Omental fat pad (tissue), 4 donors: ENCODE data around the gene PIGQ. TPM values are rescaled to one million over a fixed set of nuclear protein-coding genes. Genes with fewer than 3 reads are reported as not detected.

Experiments used
- ATAC-seq: fragments of 150-250 bp; one replicate; pipeline ENCODE4 v1.9.1; 2016; ENCODE audit warnings: mild to moderate bottlenecking, moderate library complexity; ENCODE audit not compliant: low FRiP score
- DNase-seq: peaks from one replicate; pipeline ENCODE4 v3.0.0-alpha.2; 2019; ENCODE audit warnings: low spot score
- total RNA-seq, 4 donors: library from RNA; depleted of rRNA; stranded (reverse); fragments of >200 nt; gene quantifications; one replicate each; pipeline ENCODE4 v1.1.0, GENCODE V29; 2016
- TF ChIP-seq, protein P1 (sequence below), 3 donors: fragments of 450-650 bp; IDR thresholded peaks; one replicate each; pipeline ENCODE4 v1.5.1; 2016 to 2017; ENCODE audit warnings: antibody characterized with exemption in 3 of 3, mild to moderate bottlenecking in 3 of 3, moderate library complexity in 2 of 3

The PIGQ gene
- total RNA-seq, 4 donors from 2014 or later = 22.0 to 25.1 (median 23.8) TPM

DNA sequence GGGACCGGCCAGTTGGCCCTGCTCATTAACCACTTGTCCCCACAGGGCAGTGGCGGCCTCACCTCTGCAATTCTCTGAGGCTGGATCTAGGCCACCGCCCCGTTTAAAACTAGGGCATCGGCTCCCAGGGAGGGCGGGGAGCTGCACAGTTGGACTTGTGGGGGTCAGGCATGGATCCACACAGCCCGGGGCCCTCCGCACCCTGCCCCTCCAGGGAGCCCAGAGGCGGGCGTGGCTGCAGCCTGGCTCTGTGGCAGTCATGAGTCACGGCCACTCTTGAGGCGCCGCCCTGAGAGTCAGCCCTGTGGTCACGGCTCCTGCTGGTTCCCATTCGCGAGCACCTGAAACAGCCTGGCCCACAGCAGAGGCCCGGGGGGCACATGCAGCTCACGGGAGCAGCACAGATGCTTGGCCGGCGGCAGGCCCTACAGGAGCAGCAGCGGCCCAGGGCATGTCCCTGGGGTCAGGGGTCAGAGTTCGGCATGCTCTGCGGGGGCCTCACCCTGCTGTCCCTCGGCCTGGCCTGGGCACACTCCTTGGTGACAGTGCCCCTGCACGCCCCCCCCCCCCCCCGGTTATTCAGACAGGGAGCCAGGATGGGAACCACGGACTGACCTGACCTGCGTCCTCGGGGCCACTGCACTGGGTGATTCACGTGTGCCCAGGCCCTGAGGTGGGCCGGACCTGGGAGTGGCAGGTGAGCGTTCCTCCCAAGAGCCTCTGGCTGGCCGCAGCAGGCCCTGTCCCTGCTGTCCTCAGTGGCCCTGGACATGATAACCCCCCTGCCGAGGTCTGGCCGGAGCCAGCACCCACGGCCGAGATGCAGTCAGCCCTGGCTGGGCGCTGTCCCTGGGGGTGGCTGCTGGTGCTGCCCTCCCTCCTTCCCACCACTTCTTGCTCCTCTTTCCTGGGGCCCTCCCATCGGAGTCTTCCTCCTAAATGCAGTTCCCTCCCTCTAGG is 34.0 kb upstream of the PIGQ start:
- TF ChIP-seq, protein P1, sequence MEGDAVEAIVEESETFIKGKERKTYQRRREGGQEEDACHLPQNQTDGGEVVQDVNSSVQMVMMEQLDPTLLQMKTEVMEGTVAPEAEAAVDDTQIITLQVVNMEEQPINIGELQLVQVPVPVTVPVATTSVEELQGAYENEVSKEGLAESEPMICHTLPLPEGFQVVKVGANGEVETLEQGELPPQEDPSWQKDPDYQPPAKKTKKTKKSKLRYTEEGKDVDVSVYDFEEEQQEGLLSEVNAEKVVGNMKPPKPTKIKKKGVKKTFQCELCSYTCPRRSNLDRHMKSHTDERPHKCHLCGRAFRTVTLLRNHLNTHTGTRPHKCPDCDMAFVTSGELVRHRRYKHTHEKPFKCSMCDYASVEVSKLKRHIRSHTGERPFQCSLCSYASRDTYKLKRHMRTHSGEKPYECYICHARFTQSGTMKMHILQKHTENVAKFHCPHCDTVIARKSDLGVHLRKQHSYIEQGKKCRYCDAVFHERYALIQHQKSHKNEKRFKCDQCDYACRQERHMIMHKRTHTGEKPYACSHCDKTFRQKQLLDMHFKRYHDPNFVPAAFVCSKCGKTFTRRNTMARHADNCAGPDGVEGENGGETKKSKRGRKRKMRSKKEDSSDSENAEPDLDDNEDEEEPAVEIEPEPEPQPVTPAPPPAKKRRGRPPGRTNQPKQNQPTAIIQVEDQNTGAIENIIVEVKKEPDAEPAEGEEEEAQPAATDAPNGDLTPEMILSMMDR (IDR thresholded peaks at IDR 0.05) = no peak
- ATAC-seq (no peak), DNase-seq (no peak)

DNA sequence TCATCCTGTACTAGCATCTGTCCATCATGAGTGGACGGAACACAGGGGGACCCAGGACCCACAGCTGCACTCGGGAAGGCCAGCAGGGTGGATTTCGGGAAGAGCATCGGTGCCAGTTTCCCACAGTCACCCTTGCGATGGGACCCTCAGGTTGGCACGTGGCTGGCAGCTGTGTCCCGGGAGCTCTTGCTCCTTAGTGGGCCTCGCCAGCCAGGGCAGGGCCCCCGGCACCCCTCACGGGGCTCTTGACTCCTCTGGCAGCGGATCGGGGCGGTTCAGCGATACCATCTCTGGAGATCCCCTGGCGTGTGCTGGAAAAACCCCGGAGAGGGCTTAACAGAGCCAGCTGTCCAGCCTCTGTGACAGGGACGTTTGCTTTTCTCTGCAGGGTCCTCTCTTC is 33.0 kb upstream of the PIGQ start:
- TF ChIP-seq, protein P1 (IDR thresholded peaks at IDR 0.05) = no peak
- DNase-seq (no peak), ATAC-seq (no peak)

DNA sequence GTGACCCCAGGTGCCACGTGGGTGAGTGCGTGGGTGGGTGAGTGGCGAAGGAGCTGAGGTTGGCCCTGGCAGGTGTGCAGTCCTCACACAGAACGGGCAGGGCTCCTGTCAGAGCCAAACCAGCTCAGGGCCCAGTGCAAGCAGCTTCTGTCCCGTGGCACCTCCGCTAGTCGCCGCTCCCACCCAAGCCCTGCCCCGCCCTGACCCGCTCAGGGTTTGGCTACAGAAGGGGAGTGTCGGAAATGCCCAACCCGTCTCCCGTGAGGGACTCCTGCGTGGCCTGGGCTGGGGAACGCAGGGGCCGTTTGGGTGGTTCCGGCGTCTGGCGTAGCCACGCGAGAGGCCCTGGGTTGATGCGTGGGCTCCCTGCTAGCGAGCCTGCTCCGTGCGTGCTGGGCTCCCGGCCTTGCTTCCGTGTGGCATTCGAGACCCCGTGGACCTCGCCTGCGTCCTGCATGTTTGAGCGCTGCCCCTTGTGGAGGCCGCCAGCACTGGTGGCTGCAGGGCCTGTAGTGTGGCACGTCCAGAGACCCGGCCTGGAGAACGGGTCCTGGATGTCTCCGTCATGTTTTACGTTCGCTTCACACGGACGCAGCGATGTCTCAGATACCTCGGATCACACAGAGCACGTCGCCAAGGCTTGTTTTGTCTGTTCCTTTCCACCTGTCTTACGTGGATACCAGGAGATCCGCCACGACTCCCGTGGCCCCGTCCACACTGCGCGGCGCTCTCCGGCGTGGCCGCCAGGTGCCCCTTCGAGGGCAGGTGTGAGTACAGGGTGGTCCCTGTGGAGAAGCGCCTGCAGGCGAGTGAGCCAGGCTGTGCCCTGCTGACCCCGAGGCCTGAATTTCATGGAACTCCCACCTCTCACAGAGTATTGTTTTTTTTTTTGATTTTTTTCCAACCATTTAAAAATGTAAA is 32.1 kb upstream of the PIGQ start:
- no peak for ATAC-seq
- DNase-seq = no peak
- TF ChIP-seq, protein P1 (IDR thresholded peaks at IDR 0.05) = no peak

DNA sequence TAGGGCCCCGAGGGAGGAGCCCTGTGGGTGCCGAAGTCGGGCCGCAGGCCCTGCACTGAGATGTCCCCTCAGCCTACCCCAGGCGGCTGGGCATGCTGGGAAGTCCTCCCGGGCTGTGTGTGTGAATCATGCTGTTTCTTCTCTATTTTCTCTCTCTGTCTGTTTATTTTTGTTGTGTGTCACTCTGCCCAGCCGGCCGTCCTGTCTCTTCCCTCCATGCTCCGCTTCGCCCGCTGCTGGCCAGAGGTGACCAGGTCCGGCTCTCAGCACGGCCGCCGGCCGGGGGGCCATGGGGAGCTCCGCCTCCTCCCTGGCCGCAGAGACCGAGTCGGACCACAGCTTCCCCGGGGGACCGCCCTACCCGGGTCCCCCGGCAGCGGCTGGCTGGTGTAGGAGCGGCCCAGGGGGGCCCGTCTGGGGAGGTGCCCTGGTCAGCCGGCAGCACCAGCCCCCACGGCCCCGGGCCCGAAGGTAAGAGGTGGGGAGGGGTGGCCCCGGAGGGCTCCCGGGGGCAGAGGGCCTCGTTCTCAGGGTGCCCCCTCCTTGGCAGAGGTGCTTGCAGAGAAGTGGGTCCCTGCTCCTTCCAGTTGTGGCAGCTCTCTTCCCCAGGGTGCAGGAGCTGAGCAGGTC is 29.8 kb upstream of the PIGQ start:
- ATAC-seq (no peak), DNase-seq (no peak)
- TF ChIP-seq, protein P1 (IDR thresholded peaks at IDR 0.05) = no peak

DNA sequence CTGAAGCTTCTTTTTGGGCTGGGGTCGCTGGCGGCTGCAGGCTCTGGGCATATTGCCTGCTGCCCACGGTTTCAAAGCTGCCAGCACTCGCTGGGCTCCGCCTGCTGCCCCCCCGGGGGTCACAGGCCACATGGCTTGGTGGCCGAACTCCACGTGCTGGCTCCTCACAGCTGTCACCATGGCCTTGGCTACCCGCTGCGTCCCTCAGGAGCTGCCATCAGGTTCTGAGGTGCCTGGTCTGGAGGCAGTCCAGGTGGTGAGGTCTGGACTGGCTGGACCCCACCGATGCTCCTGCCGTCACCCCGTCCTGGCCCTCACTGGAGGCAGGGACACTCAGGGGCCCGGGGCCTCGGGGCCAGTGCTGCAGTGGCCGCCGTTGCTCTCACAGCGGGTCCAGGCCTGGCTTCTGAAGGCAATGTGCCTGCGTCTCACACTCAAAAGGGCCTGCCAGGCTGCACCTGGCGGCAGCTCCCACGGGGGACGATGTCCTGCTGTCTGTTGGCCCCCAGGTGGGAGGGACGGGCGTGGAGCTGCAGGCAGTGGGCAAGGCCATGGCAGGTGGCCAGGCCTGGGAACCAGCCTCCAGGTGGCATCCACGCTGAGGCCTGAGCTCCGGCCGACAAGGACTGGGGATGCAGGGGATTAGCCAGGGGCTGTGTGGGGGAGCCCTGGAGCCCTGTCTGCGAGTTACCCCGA is 29.0 kb upstream of the PIGQ start:
- ATAC-seq (no peak), DNase-seq (no peak)
- TF ChIP-seq, protein P1 (IDR thresholded peaks at IDR 0.05) = no peak
